HFF-Myc (cell line): Measurements from ENCODE around the gene MRPL11.
A peak's percentile ranks its signal among the peaks of the same experiment; 100 is the strongest.

Experiments used
- DNase-seq: peaks from one replicate; pipeline ENCODE4 v3.0.0-alpha.2; 2011; ENCODE audit warnings: low read depth; ENCODE audit errors: extremely low read depth
- H3K4me3 ChIP-seq: replicated peaks from 2 replicates; pipeline ENCODE4 v1.5.1; 2011; ENCODE audit warnings: low read depth, mild to moderate bottlenecking, control low read depth, low read length
- CTCF ChIP-seq: IDR thresholded peaks from 2 replicates; pipeline ENCODE4 v1.5.1; 2012; ENCODE audit warnings: mild to moderate bottlenecking, low read depth, low read length, control low read depth; ENCODE audit errors: missing control alignments

The MRPL11 gene

GRCh38 chr11:66418168-66418985, 20.3 kb downstream of the MRPL11 start:
- no peak overlapping the region for H3K4me3 ChIP-seq
- peak; percentile 45 for DNase-seq
- TF ChIP-seq CTCF = peak; percentile 35

GRCh38 chr11:66417000-66417399, 21.6 kb downstream of the MRPL11 start:
- no peak for TF ChIP-seq CTCF
- no peak for DNase-seq
- no peak overlapping the region for H3K4me3 ChIP-seq

GRCh38 chr11:66415423-66415822, 23.2 kb downstream of the MRPL11 start:
- H3K4me3 ChIP-seq = no peak overlapping the region
- no peak for DNase-seq
- TF ChIP-seq CTCF = no peak

GRCh38 chr11:66414120-66414934, 24.3 kb downstream of the MRPL11 start:
- no peak for TF ChIP-seq CTCF
- H3K4me3 ChIP-seq = no peak overlapping the region

GRCh38 chr11:66413167-66413566, 25.5 kb downstream of the MRPL11 start:
- DNase-seq = no peak
- no peak overlapping the region for H3K4me3 ChIP-seq
- no peak for TF ChIP-seq CTCF

More at GRCh38 chr11:66414120-66414934, 24.3 kb downstream of the MRPL11 start:
- no peak for DNase-seq

GRCh38 chr11:66412110-66412509, 26.5 kb downstream of the MRPL11 start:
- DNase-seq = no peak
- no peak overlapping the region for H3K4me3 ChIP-seq
- no peak for TF ChIP-seq CTCF
